Stimulated activated CD4-positive, alpha-beta T cell treated with anti-CD3 and anti-CD28 coated beads, TNF-alpha, amount 100 ng/mL, for 4 hours (primary cell): Measurements from ENCODE around the gene LRFN2.

Experiments
- DNase-seq, 3 experiments: peaks; one replicate each; pipeline ENCODE4 v3.0.0-alpha.2; 2020; ENCODE audit warnings: low read depth in 3 of 3

Gene LRFN2

GRCh38 chr6:40349901-40350746 is 237.0 kb downstream of the LRFN2 start:
- DNase-seq: no peak

DNA sequence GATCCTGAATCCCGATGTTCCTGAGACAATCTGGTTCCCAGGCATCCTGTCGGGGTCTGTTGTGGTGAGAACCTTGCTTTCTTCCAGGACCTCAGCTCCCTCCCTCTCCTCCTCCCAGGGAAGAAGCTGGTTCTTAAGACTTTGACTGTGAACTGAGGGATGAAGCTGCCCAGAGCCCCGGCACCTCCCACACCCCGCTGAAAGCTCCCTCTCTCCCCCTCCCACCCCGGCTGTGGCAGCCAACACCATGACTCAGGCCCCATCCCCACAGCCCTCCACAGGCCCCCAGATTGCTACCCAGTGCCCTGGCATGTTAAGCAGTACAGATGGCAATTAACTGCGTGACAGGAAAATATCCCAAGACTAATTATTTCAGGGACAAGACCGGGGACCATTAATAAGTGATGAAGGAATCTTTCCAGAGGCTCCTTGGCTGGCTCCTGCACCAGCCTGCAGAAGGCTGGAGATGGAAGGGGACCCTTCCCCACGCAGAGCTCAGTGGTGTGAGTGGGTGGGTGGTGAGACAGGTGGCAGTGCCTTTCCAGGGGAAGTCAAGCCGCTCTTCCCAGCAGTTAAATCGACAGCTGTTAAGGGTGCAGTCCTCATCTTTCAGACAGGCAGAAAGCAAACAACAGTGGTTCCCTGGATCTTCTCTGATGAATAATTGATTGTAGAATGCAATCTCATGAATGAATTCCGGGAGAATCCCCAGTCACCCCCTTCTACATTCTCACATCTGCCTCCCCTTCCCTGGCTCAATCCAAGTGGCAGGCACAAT is 237.9 kb downstream of the LRFN2 start:
- DNase-seq: no peak

GRCh38 chr6:40348591-40348990 is 238.6 kb downstream of the LRFN2 start:
- DNase-seq: no peak

GRCh38 chr6:40347571-40348011 is 239.6 kb downstream of the LRFN2 start:
- DNase-seq: no peak

DNA sequence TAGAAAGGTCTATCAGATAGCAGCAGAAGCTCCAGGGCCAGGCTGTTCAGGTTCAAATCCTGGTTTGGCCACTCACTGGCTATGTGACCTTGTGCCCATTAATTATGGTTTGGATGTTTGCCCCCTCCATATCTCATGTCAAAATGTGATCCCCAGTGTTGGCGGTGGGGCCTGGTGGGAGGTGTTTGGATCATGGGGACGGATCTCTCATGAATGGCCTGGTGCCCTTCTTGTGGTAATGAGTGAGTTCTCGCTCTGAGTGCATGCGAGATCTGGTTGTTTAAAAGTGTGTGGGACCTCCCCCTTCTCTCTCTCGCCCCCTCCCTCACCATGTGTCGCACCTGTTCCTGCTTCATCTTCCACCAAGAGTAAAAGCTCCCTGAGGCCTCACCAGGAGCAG is 240.9 kb downstream of the LRFN2 start:
- DNase-seq: no peak

DNA sequence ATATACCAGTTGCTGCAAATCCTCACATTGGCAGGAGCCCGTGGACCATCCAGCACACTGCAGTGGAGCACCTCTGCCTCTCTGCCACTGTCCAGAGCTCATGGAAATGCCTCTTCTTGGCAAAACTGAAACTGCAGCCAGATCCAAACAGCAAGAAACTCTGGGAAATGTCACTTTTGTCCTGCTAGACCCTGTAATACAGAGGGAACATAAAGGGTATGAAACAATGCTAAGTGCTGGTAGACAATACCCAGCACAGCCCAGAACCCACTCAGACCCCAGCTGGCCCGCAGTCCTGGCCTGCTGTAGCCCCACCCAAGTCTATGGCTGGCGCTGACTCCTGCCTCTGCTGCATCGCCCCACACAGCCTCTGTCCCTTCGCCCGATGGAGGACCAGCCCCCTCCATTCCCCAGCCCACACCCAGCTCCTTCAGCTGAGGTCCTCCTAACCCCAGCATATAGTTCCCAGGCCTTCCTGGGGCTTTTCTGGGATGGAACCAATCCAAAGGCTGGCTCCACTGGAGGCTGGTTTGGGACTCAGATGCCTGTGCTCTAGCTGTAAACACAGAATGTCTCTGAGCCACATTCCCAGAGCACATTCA is 242.5 kb downstream of the LRFN2 start:
- DNase-seq: no peak

DNA sequence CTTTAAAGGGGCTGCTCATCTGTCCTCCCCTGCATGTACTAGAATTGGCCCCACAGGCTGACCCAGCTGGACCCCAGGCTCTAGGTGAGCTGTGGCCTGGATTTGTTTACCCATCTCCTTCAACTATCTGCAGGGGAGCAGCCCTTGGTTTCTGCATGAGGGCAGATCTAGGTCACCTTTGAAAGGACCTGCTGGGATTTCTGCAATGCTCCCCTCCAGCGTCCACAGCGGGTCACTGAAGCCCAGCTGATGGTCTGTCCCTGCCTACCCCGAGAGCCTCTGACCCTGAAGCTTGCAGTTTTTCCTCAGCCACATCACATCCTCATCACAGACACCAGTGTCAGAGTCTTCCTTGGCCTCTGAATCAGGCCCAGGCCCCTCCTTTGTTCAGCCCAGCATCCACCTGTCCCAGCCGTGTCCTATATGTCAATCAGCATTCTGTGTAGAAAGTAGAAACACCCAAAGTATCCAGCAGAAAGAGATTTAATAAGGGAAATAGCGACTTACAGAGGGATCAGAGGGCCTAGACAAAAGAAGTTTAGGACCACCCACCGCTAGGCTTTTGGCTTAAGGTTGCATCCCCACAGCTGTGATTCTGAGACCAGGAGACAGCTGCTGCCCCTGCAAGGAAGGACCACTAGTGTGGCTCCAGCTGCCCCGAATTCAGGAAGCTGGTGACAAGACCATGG is 243.1 kb downstream of the LRFN2 start:
- no peak for DNase-seq

DNA sequence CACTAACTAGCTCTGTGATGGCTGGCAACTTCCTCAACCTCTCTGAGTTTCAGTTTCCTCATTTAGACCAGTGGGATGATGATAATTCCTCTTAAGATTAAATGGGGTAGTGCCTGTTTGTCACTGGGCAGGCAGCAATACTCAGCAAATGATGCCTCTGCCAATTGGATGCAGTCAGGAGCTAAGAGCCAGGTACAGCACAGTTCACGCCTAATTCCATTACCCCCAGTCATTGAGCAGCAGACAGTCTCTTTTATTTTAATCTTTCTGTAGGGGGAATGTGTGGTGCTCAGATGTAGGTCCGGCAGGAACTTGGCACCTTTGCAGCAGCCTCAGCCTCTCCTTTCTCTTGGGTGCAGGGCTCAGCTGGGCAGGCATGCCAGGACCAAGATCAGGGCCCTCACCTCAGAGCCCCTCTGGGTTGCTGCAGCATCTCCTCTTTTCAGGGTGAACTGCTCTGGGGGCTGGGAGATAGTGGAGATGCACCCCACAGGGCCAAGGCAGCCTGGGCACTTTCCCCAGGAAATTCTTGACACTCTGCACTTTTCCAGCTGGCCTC is 243.8 kb downstream of the LRFN2 start:
- DNase-seq: no peak

- no peak for DNase-seq
Measured at GRCh38 chr6:40342723-40343122, 244.4 kb downstream of the LRFN2 start.

DNA sequence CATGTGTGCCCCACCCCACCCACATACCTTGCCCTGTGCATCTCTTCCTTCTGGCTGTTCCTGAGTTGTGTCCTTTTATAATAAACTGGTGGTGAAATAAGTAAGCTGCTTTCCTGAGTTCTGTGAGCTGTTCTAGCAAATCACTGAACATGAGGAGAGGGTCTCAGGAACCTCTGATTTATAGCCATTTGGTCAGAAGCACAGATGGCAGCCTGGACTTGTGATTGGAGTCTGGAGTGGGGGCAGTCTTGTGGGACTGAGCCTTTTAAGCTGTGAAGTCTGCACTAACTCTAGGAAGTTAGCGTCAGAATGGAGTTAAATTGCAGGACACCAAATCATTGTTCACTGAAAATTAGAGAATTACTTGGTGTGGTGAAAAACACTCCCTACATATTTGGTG is 245.4 kb downstream of the LRFN2 start:
- no peak for DNase-seq
